Right forelimb (tissue), 1 donor: Measurements from ENCODE around the gene GDPD5.

Experiments used
- DNase-seq: peaks from one replicate; pipeline ENCODE4 v3.0.0-alpha.2; 2018

GDPD5 gene

GRCh38 chr11:75471176-75471973 lies 54.4 kb downstream of the GDPD5 start:
- DNase-seq, result no peak

- no peak for DNase-seq
Measured at GRCh38 chr11:75470476-75471080, 55.2 kb downstream of the GDPD5 start.

GRCh38 chr11:75469785-75470405 lies 55.8 kb downstream of the GDPD5 start:
- no peak for DNase-seq

GRCh38 chr11:75468534-75469340 lies 57.0 kb downstream of the GDPD5 start:
- peak; percentile 68 for DNase-seq

- no peak for DNase-seq
Measured at GRCh38 chr11:75467881-75468280, 57.9 kb downstream of the GDPD5 start.

- no peak for DNase-seq
Measured at GRCh38 chr11:75467311-75467710, 58.4 kb downstream of the GDPD5 start.

- DNase-seq, result no peak
Measured at GRCh38 chr11:75465701-75466531, 59.8 kb downstream of the GDPD5 start.

GRCh38 chr11:75463106-75463774 lies 62.5 kb downstream of the GDPD5 start:
- no peak for DNase-seq

- no peak for DNase-seq
Measured at GRCh38 chr11:75462117-75462653, 63.6 kb downstream of the GDPD5 start.

GRCh38 chr11:75461151-75461550 lies 64.6 kb downstream of the GDPD5 start:
- no peak for DNase-seq

GRCh38 chr11:75456596-75457183 lies 69.1 kb downstream of the GDPD5 start:
- no peak for DNase-seq

- no peak for DNase-seq
Measured at GRCh38 chr11:75454987-75455386, 70.8 kb downstream of the GDPD5 start.

- DNase-seq, result no peak
Measured at GRCh38 chr11:75453916-75454655, 71.7 kb downstream of the GDPD5 start.

GRCh38 chr11:75450826-75451821 lies 74.6 kb downstream of the GDPD5 start:
- no peak for DNase-seq

- no peak for DNase-seq
Measured at GRCh38 chr11:75450236-75450635, 75.5 kb downstream of the GDPD5 start.

GRCh38 chr11:75449776-75450175 lies 76.0 kb downstream of the GDPD5 start:
- DNase-seq, result no peak

- no peak for DNase-seq
Measured at GRCh38 chr11:75449271-75449670, 76.5 kb downstream of the GDPD5 start.

GRCh38 chr11:75447415-75447814 lies 78.3 kb downstream of the GDPD5 start:
- DNase-seq, result no peak
